Regular cardiac myocyte (primary cell): ENCODE results near the gene KCNA5. TPM values are rescaled to one million over a fixed set of nuclear protein-coding genes. Genes with fewer than 3 reads are reported as not detected.

Source experiments
- total RNA-seq: library from RNA; depleted of rRNA; stranded (reverse); fragments of >200 nt; gene quantifications from 2 replicates; pipeline ENCODE4 v1.2.3, GENCODE V29; 2014

The KCNA5 gene
- total RNA-seq = not detected in 2 replicates

DNA sequence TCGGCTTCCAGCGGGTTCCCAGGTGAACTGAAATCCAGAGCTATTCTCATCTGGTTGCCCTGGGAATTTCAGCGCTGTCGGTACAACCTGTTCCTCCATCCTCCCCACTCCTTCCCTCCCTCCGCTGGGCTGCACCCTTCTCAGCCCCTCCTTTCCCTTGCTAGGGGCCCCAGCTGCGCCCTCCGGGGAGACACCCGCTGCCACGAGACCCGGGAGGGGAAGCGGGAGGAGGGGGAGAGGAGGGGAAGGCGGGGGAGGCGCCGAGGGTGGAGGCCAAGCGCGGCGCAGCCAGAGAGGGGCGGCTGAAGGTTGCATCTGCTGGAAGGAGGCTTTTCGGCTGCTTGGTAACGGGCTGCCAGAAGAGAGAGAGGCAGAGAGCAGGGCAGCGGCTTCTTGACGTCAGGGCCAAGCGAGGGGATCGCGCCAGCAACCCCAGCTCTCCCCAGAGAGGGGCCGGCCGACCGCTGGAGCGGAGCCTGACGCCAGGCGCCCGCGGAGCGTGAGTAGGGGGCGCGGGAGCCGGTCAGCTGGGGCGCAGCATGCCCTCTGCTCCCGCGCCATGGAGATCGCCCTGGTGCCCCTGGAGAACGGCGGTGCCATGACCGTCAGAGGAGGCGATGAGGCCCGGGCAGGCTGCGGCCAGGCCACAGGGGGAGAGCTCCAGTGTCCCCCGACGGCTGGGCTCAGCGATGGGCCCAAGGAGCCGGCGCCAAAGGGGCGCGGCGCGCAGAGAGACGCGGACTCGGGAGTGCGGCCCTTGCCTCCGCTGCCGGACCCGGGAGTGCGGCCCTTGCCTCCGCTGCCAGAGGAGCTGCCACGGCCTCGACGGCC, at the start of gene KCNA5:
Gene KCNA5 (plus strand): TSS at position 291 of the 831 bp plus-strand sequence. CDS start 269 bp downstream, at position 560.

Other genes starting within 250 kb of the KCNA5 start
- under 0.01 TPM in 1 of 2 replicates, not detected in the other for gene KCNA1, start 134.0 kb upstream of the KCNA5 start, total RNA-seq